AML-193 (cell line): Measurements from ENCODE around the gene POM121L12.

ENCODE experiments used
- DNase-seq, 2 experiments: peaks; one replicate each; lab custom pipeline; 2025; lab: John Stamatoyannopoulos, UW

The POM121L12 gene

DNA sequence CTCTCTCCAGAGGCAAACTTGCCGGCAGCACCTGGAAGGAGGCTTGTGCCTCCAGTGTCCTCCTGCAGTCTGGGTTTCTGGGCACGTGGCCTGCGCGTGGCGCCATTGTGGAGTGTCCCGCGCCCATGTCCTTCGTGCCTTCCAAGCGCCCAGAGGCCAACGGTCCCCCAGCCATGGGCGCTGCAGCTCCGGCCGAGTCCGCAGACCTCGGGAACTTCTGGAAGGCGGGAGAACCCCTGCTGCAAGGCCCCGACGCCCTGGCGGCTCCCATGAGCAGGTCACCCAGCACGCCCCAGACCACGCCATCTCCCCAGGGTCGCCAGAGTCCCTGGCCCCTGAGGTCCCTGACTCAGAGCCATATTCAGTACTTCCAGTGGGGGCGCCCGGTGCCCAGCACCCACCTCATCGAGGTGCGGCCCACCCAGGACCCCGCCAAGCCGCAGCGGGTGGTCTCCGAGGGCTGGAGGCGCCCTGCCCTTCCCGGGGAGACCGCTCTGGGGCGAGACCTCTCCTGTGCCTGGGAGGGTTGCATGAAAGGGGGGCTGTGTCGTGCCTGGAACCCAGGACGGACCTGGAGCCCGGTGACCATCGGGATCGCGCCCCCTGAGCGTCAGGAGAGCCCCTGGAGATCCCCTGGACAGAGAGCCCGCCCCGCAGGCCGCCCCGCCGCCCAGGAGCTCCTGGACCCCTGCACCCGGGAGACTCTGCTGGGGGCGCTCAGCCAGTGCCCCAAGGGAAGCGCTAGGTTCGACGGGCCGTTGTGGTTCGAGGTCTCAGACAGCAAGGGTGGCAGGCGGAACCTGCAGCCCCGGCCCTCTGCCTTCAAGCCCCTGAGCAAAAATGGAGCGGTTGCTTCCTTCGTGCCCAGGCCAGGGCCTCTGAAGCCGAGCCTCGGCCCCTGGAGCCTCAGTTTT, at the start of gene POM121L12:
Gene POM121L12, plus strand, starts transcription at position 135 of the 914 bp plus-strand sequence. Its CDS starts 39 bp downstream, at position 174.
- no peak for DNase-seq

DNA sequence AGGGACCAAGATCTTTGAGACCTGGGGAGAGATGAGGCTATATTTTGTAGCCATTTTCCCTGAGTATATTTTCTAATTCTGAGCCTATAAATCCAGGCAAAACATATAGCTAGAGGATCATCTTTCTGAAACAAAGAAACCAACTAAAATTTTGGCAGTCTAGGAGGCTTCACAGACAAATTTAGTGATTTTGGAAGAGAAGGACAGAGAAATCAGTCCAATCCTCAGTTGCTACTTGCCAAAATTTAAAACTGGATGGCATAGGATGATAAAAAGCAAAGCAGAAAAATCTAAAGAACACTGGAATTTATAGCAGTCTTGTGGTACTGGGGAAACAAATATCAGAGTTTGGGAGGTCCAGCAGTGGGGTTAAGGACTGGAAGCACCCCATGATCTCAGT, 43.4 kb upstream of the POM121L12 start:
- no peak for DNase-seq

DNA sequence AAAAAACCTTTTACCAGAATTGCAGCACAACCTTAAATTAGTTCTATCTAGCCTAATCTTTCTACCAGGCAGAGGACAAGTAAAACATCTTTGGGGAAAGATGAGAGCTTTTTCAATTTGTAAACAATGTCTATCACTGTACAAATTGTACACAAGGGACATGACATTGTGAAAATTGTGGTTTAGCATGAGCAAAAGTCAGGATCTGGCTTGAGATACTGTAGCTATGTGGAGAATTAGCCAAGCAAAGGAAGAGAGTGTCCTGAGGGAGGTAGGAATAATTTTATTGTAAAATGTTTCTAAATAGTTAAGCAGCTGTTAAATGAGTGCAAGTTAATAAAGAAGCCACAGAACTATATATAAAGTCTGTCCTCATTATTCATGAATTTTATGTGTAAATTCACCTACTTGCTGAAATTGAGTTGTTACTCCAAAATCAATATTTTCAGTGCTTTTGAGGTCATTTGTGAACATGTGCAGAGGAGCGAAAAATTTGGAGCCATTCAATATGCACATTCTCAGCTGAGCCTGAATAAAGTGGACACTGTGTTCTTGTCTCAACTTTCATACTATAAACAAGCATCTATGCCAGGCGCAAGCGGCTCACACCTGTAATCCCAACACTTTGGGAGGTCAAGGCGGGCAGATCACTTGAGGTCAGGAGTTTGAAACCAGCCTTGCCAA, 42.8 kb upstream of the POM121L12 start:
- no peak for DNase-seq

DNA sequence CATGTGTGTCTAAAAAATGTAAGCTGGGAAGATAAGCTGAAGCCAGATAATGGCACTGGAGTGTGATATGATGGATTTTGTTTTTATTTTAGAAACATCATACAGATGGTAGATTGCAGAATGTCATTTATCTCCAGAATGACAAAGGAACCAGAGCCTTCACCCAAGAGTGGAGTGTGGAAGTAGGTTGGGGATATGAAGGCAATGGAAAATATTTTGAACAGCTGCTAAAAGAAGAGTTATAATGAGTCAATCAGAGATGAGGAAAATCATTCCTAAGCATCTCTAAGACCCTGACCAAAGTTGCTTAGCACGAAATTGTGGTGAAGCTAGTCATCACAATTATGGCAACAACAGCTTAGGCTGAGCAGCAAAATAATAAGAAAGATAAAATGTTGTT, 39.8 kb upstream of the POM121L12 start:
- no peak for DNase-seq

DNA sequence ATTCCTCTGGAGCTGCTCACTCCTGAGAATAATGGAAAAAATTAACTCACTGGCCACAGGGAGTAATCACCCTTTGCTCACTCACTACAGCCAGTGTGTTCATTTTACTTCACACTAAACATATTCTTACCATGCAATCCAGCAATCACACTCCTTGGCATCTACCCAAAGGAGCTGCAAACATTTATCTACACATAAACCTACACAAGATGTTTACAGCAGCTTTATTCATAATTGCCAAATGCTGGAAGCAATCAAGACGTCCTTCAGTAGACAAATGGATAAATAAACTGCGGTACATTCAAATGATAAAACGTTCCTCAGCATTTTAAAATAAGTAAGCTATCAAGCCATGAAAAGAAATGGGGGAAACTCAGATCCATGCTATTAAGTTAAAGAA, 34.2 kb upstream of the POM121L12 start:
- no peak for DNase-seq

DNA sequence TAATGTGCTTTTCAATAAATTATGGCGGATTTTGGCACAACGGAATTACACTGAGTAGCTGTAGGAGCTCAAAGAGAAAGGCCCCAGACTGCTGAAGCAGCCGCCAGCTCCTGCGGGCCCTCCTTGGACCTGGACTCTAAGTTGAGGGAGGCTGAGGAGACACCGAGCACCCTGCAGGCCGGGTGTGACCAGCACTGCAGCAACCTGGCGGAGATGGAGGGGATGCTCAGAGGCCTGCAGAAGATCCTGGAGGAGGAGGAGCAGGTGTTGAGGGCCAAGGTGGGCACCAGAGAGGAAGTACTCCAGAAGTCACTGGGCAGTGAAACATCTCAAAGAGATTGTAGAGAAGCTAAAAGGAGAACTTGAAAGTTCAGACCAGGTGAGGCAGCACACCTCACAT, 33.0 kb upstream of the POM121L12 start:
- no peak for DNase-seq

DNA sequence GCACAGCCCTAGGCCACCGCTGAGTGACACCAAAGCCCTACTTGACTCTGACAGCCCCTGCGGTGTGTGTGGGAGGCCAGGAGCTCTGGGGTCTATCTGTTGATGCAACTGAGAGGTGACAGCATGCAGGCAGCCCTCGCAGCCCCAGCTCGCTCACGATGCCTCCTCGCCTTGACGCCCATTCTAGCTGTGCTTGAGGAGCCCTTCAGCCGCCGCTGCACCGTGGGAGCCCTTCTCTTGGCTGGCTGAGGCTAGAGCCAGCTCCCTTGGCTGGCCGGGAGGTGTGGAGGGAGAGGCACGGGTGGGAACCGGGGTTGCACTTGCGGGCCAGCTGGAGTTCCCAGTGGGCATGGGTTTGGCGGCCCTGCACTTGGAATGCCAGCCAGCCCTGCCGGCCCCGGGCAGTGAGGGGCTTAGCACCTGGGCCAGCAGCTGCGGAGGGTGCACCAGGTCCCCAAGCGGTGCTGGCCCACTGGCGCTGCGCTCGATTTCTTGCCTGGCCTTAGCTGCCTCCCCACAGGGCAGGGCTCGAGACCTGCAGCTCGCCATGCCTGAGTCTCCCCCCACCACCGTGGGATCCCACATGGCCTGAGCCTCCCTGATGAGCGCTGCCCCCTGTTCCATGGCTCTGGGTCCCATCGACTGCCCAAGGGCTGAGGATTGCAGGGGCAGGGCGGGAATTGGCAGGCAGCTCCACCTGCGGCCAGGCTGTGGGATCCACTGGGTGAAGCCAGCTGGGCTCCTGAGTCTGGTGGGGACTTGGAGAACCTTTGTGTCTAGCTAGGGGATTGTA, 31.6 kb upstream of the POM121L12 start:
- DNase-seq = no peak

DNA sequence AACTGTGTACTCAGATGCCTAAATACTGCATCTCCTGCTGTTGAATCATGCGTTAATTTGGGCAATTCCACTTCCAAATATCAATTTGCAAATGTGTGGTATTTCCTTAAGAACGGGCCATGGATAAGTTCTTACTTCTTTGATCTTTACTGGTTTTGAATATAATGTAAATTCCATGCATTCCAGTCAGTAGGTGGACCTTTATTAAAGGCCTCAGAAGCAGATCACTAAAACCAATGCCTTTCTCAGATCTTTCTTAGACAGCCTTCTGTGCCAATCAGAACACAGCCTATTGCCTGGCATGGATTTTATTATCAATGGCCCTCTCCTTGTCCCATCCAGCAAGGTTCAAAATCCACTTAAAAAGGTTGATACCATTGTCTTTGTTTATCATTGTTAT, 21.5 kb upstream of the POM121L12 start:
- DNase-seq = no peak

DNA sequence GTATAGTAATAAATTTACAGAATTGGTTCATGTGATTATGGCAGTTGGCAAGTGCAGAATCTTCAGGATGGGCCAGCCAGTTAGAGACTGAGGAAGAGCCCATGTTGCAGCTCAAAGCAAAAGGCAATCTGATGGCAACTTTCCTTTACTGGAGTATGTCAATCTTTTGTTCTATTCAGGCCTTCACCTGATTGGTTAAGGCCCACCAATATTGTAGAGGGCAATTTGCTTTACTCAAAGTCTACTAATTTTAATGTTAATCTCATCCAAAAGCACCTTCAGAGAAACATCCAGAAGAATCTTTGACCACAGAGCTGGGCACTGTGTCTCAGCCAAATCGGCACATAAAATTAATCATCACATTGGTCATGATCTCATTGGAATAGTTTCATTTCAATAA, 20.0 kb upstream of the POM121L12 start:
- DNase-seq = no peak

DNA sequence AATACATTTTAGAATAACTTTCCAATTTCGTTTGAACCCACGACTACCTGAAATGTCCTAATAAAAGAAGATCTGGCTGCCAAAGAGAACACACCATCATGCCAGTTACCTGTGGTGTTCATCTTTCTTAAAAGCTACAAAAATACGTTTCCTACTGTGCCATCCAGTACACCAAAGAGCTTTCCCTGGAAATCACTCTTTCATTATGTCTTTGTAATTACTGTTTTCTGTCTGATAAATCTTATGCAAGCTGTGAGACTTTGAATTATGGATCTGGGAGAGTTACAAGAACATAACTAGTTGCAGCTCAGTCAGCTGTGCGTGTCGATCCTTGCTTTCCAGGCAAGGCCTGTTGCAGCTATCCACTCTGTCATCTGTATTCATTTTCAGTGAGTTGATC, 12.5 kb upstream of the POM121L12 start:
- DNase-seq = no peak

DNA sequence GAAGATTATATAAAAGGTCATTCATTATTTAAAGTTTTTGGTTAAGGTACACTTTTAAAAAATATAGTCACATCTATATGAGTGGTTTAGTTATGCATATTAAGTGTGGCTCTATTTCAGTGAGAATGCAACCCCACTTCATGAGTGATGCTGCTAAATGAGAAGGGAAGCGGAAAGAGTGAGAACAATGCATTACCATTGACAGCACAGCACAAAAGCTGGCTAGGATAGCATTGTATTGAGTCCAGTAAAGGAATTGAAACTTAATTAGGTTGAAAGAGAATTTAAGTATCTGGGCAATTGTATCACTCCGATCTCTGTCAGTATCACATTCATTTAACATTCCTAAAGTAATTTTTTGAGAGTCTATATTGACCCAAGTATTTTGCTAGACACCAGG, 13.2 kb downstream of the POM121L12 start:
- no peak for DNase-seq

DNA sequence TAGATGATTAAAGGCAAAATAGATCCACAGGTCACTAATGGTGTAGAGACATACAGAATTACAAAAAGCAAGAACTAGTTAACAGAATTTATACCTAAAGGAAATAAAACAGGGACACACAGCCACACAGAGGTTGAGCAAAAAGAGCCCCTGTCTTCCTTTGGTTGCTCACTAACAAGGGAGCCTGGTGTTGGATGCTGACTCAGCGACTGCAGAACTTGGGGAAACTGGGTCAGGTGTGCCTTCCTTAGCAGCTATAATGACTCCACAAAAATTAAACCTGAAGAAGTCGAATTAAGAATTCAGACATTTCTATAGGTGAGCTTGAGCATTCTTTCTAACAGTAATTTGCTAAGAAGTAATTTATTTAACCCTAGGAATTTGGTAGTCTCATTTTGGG, 15.0 kb downstream of the POM121L12 start:
- no peak for DNase-seq

DNA sequence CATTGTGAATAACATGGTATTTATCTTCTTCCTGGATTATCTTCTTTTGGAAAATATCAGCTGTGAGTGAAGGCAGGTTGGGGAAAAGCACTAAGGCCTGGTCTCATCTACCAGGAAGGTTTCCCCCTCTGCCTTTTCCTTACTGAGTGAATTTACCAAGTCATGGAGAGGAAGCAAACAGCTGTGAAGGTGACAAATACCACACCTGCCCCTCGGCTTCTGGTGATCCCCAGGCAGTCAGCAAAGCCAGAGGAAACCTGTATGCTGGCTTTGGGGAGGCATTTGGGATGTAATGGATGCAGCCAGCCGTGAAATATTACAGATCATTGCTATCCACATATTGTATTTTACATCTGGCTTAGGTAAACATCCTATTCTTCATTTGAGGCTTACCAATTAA, 24.2 kb downstream of the POM121L12 start:
- DNase-seq = no peak

DNA sequence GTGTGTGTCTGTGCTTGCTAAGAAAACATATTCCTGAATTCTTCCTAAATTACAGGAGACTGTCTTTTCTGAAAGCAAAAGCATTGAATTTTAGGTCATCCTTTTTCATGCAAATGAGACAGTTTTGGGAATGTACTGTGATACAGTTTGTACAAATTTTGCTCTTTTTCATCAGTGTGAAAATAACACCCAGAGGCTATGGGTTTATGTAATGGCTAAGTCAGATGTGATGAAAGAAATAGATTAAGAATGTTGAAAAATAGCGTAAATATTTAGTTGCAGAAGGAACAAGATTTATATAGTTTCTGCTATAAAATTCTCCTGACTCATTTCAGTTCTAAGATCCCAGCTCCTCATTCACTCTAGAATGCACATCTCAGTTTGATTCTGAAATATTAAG, 24.6 kb downstream of the POM121L12 start:
- no peak for DNase-seq

DNA sequence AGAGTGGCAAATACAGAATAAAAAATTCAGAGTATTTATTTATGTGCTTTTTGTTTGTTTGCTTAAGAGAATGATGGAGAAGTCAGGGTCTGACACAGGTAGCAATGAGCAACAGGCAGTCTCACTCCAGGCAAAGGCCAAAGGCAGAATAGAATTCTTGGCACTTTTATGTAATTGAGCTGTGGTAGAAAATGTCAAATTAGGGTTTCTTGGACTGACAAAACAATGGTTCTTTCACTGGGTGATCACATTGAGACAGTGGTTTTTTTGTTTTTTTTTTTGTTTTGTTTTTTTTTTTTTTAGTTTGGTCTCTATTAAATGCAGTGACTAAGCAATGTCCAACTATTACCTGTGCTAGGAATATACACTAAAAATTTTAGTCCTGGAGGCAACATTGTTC, 27.4 kb downstream of the POM121L12 start:
- no peak for DNase-seq

DNA sequence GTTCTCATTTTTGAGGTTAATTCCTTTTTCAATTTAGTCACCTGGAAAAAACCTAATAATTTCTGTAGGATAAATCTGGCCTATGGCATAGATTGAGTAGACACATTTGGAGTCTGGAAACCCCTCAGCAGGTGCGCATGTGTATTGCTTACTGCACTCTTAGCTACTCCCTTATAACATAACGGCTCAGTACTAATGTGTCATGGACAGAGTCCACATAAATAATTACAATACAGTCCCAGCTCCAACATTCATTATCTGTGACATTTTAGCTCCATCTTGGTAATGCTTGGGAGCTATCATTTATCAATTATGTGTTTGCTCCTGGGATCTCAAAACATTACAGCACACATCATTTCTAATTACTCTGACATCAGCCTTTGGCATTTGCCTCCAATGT, 33.2 kb downstream of the POM121L12 start:
- no peak for DNase-seq

DNA sequence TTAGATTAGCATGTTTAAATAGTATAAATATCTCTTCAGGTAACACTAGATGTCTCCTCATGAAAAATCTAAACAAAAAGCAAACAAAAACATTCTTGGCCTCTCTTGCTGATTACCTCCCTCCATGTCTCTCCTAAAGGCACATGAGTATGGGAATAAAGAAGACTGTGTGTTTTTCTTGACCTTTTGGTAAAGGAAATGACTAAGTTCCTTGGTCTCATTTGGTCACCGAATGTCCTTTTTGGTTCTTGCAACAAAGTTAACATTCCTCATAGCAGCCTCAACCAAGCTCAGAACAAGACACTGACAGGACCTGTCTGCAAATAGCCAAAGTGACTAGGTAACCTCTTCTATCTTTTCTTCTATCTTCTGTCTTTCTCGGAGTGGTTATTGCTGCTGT, 35.5 kb downstream of the POM121L12 start:
- no peak for DNase-seq
